Sigmoid colon (tissue), 4 donors: ENCODE results near the gene ZNF575.

Experiments
- POLR2AphosphoS5 ChIP-seq, 4 donors: sonication (generic); formaldehyde crosslinking; IDR thresholded peaks; one replicate each; pipeline ENCODE4 v1.6.1; 2017; ENCODE audit warnings: antibody characterized with exemption in 4 of 4
- TF ChIP-seq, protein P1 (sequence below), 4 experiments: fragments of 450-650 bp in 3 of 4; fragments of 200-600 bp in 1 of 4; IDR thresholded peaks; one replicate each; pipeline ENCODE4 v1.5.1; 2016 to 2019; ENCODE audit warnings: antibody characterized with exemption in 4 of 4, mild to moderate bottlenecking in 3 of 4, moderate library complexity in 2 of 4

DNA sequence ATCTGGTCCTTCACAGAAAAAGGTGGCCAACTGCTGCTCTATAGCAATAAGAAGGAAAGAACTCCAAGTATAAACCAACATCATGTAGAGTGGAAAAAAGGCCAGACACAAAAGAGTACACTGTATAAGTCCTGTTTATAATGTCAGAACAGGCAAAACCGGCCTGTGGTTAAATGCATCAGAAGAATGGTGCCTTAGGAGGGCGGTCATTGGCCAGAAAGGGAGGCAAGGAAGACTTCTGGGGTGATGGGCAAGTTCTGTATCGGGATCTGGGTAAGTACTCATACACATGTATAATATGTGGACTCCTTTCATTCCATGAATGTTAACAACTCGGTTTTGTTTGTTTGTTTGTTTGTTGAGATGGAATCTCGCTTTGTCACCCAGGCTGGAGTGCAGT, 10.1 kb upstream of the ZNF575 start:
- TF ChIP-seq, protein P1, sequence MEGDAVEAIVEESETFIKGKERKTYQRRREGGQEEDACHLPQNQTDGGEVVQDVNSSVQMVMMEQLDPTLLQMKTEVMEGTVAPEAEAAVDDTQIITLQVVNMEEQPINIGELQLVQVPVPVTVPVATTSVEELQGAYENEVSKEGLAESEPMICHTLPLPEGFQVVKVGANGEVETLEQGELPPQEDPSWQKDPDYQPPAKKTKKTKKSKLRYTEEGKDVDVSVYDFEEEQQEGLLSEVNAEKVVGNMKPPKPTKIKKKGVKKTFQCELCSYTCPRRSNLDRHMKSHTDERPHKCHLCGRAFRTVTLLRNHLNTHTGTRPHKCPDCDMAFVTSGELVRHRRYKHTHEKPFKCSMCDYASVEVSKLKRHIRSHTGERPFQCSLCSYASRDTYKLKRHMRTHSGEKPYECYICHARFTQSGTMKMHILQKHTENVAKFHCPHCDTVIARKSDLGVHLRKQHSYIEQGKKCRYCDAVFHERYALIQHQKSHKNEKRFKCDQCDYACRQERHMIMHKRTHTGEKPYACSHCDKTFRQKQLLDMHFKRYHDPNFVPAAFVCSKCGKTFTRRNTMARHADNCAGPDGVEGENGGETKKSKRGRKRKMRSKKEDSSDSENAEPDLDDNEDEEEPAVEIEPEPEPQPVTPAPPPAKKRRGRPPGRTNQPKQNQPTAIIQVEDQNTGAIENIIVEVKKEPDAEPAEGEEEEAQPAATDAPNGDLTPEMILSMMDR (IDR thresholded peaks at IDR 0.05): no peak
- no peak for TF ChIP-seq POLR2AphosphoS5 (IDR thresholded peaks at IDR 0.05)
